GM12878 (cell line): ENCODE data around the gene THAP9. TPM values are rescaled to one million over a fixed set of nuclear protein-coding genes. Genes with fewer than 3 reads are reported as not detected.

Experiments
- BACH1 ChIP-seq: fragments of 450-650 bp; IDR thresholded peaks from 2 replicates; pipeline ENCODE4 v1.6.1; 2017; ENCODE audit warnings: mild to moderate bottlenecking, borderline replicate concordance
- BHLHE40 ChIP-seq, 2 experiments: fragments of 450-650 bp in 1 of 2; IDR thresholded peaks; 2 replicates each; pipeline ENCODE4 v1.6.1; 2011 to 2017; ENCODE audit warnings: low read depth in 2 of 2, borderline replicate concordance in 1 of 2, improper control_type of control experiment in 1 of 2, low read length in 1 of 2, mild to moderate bottlenecking in 1 of 2
- CEBPZ ChIP-seq: fragments of 150-350 bp; IDR thresholded peaks from 2 replicates; pipeline ENCODE4 v1.6.1; 2016; ENCODE audit warnings: low read depth, low read length
- CHD2 ChIP-seq: IDR thresholded peaks from 2 replicates; pipeline ENCODE4 v1.6.1; 2011; ENCODE audit warnings: low read depth, low read length, improper control_type of control experiment, borderline replicate concordance
- EED ChIP-seq: sonication (generic); IDR thresholded peaks from 2 replicates; pipeline ENCODE4 v1.6.1; 2016; ENCODE audit warnings: antibody characterized with exemption, low read depth
- KAT2A ChIP-seq: conservative IDR thresholded peaks from 2 replicates; pipeline ENCODE4 v1.6.1; 2011; ENCODE audit warnings: low read depth, low read length; ENCODE audit not compliant: control insufficient read depth
- MEF2B ChIP-seq: fragments of 450-650 bp; IDR thresholded peaks from 2 replicates; pipeline ENCODE4 v1.6.1; 2018; ENCODE audit warnings: mild to moderate bottlenecking, moderate library complexity; ENCODE audit not compliant: partially characterized antibody, poor library complexity, severe bottlenecking
- MTA2 ChIP-seq: fragments of 450-650 bp; IDR thresholded peaks from 2 replicates; pipeline ENCODE4 v1.6.1; 2016; ENCODE audit warnings: low read depth, mild to moderate bottlenecking, moderate library complexity
- MYC ChIP-seq: IDR thresholded peaks from 2 replicates; pipeline ENCODE4 v1.6.1; 2011; ENCODE audit warnings: mild to moderate bottlenecking, low read length, moderate library complexity, inconsistent platforms; ENCODE audit not compliant: insufficient read depth, insufficient replicate concordance, insufficient read length, severe bottlenecking
- NBN ChIP-seq: fragments of 450-650 bp; IDR thresholded peaks from 2 replicates; pipeline ENCODE4 v1.6.1; 2016
- NFYB ChIP-seq: IDR thresholded peaks from 2 replicates; pipeline ENCODE4 v1.6.1; 2011; ENCODE audit warnings: low read depth, mild to moderate bottlenecking, low read length, improper control_type of control experiment, moderate library complexity; ENCODE audit not compliant: insufficient read depth
- PAX5 ChIP-seq: IDR thresholded peaks from 2 replicates; pipeline ENCODE4 v1.6.1; 2011; ENCODE audit warnings: low read depth, low read length, borderline replicate concordance
- PKNOX1 ChIP-seq: fragments of 450-650 bp; IDR thresholded peaks from 2 replicates; pipeline ENCODE4 v1.6.1; 2016; ENCODE audit warnings: mild to moderate bottlenecking
- RCOR1 ChIP-seq: conservative IDR thresholded peaks from 2 replicates; pipeline ENCODE4 v1.6.1; 2012; ENCODE audit warnings: low read depth, low read length, improper control_type of control experiment
- RUNX3 ChIP-seq: IDR thresholded peaks from 2 replicates; pipeline ENCODE4 v1.6.1; 2012; ENCODE audit warnings: low read length, inconsistent platforms
- SIN3A ChIP-seq: IDR thresholded peaks from 2 replicates; pipeline ENCODE4 v1.6.1; 2012; ENCODE audit warnings: low read depth, low read length, improper control_type of control experiment
- SMAD1 ChIP-seq: fragments of 450-650 bp; IDR thresholded peaks from 2 replicates; pipeline ENCODE4 v1.6.1; 2018; ENCODE audit warnings: mild to moderate bottlenecking, low read depth; ENCODE audit not compliant: partially characterized antibody
- SP1 ChIP-seq: IDR thresholded peaks from one replicate; pipeline ENCODE4 v1.6.1; 2011; ENCODE audit warnings: low read depth, low read length
- TCF3 ChIP-seq: IDR thresholded peaks from 2 replicates; pipeline ENCODE4 v1.6.1; 2012; ENCODE audit warnings: low read depth, mild to moderate bottlenecking, low read length, borderline replicate concordance; ENCODE audit not compliant: insufficient read depth
- YY1 ChIP-seq: IDR thresholded peaks from 2 replicates; pipeline ENCODE4 v1.6.1; 2011; ENCODE audit warnings: low read depth, mild to moderate bottlenecking, low read length
- polyA plus RNA-seq, 11 experiments: library from polyadenylated mRNA; depleted of rRNA in 4 of 11; unstranded in 6 of 11; stranded (reverse) in 5 of 11; fragments of >200 nt; fragmentation: Nextera tagmentation in 4 of 11; fragmentation: Illumina TruSeq in 1 of 11; extraction: Ambion mirVana in 4 of 11; extraction: Trizol in 1 of 11; gene quantifications; 1 replicate in 1 of 11; 2 replicates in 10 of 11; pipeline versions ENCODE4 v1.2.1 to v1.2.3, GENCODE V29; 2011 to 2016; ENCODE audit warnings: inconsistent platforms in 2 of 11, missing spikeins in 2 of 11, low read depth in 1 of 11
- total RNA-seq, 4 experiments: library from RNA; depleted of rRNA in 3 of 4; stranded (reverse); fragments of >200 nt in 3 of 4; fragmentation: Illumina TruSeq in 1 of 4; extraction: Trizol in 1 of 4; gene quantifications; 2 replicates each; pipeline versions ENCODE4 v1.2.1 to v1.2.3, GENCODE V29; 2013 to 2021
- TF ChIP-seq, protein P1 (sequence below): fragments of 450-650 bp; IDR thresholded peaks from 2 replicates; pipeline ENCODE4 v1.6.1; 2017; ENCODE audit warnings: borderline replicate concordance
- TF ChIP-seq, protein P2 (sequence below): fragments of 450-650 bp; conservative IDR thresholded peaks from 2 replicates; pipeline ENCODE4 v1.6.1; 2017; ENCODE audit warnings: mild to moderate bottlenecking, moderate library complexity
- TF ChIP-seq, protein P3 (sequence below): IDR thresholded peaks from 2 replicates; pipeline ENCODE4 v1.6.1; 2012; ENCODE audit warnings: low read depth, low read length, improper control_type of control experiment

Gene THAP9
- total and polyA plus RNA-seq, 10 of the 15 experiments (the other 5 are each of a cell fraction or from before 2014, with no cell fraction given): 2.1 to 4.9 (median 3.3) TPM

- TF ChIP-seq SMAD1 (peak; percentile 19), SP1 (no peak), MTA2 (peak; percentile 94), MEF2B (peak; percentile 68), PAX5 (0 out of 2 replicates have a peak, but pooled peaks have one; percentile 40), MYC (no peak), KAT2A (no peak), PKNOX1 (peak; percentile 68), EED (no peak), CHD2 (peak; percentile 26; the same call in 1 of the 2 replicates), YY1 (no peak), BHLHE40 (IDR thresholded peaks at IDR 0.05; ENCODE audit: borderline replicate concordance in 1 of 2, low read depth in 2 of 2, low read length in 1 of 2) (peak in 1 of 2 experiments; percentile 43; a peak in 1 of 4 replicates), CEBPZ (no peak), TCF3 (no peak), RCOR1 (no peak), BACH1 (peak; percentile 92), NFYB (no peak), NBN (peak; percentile 94), RUNX3 (peak; percentile 99), SIN3A (no peak)
- TF ChIP-seq, protein P1, sequence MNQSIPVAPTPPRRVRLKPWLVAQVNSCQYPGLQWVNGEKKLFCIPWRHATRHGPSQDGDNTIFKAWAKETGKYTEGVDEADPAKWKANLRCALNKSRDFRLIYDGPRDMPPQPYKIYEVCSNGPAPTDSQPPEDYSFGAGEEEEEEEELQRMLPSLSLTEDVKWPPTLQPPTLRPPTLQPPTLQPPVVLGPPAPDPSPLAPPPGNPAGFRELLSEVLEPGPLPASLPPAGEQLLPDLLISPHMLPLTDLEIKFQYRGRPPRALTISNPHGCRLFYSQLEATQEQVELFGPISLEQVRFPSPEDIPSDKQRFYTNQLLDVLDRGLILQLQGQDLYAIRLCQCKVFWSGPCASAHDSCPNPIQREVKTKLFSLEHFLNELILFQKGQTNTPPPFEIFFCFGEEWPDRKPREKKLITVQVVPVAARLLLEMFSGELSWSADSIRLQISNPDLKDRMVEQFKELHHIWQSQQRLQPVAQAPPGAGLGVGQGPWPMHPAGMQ: no peak
- TF ChIP-seq, protein P2, sequence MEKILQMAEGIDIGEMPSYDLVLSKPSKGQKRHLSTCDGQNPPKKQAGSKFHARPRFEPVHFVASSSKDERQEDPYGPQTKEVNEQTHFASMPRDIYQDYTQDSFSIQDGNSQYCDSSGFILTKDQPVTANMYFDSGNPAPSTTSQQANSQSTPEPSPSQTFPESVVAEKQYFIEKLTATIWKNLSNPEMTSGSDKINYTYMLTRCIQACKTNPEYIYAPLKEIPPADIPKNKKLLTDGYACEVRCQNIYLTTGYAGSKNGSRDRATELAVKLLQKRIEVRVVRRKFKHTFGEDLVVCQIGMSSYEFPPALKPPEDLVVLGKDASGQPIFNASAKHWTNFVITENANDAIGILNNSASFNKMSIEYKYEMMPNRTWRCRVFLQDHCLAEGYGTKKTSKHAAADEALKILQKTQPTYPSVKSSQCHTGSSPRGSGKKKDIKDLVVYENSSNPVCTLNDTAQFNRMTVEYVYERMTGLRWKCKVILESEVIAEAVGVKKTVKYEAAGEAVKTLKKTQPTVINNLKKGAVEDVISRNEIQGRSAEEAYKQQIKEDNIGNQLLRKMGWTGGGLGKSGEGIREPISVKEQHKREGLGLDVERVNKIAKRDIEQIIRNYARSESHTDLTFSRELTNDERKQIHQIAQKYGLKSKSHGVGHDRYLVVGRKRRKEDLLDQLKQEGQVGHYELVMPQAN: no peak
- TF ChIP-seq, protein P3, sequence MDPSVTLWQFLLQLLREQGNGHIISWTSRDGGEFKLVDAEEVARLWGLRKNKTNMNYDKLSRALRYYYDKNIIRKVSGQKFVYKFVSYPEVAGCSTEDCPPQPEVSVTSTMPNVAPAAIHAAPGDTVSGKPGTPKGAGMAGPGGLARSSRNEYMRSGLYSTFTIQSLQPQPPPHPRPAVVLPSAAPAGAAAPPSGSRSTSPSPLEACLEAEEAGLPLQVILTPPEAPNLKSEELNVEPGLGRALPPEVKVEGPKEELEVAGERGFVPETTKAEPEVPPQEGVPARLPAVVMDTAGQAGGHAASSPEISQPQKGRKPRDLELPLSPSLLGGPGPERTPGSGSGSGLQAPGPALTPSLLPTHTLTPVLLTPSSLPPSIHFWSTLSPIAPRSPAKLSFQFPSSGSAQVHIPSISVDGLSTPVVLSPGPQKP: no peak
These were observed 4.7 kb downstream of the THAP9 start (continued) for GRCh38 chr4:82905205-82905604.
